ENCODE measurements around the gene MTMR1.

DNA sequence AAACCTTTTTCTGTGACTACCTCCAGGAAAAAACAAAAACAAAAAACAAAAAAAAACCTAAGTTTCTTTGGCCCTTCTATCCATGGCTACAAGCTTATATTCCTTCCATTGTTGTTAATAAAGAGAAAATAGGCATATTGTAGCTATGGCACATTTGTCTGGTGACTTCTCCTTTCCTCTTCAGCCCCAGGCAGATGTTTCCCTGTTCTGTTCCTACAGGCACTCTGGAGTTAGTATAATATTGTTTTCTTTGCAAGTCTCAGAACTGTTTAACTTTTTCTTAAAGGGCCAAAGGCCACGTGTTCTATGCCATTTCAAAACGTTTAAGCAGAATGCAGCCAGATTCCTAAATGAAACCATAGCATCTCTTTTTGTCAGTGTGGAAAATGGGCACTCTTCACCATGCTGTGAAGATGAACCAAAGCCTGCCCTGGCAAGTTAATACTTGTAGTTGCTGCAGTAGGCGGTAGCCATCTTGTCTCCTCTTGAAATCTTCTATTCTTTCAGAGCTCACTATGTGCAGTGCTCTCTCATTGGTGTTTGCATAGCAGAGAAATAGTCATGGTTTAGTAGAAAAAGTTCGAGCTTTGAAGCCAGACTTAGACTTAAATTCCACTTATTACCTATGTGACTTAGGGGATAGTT is 44.8 kb upstream of the MTMR1 start:
- TF ChIP-seq, protein P1, sequence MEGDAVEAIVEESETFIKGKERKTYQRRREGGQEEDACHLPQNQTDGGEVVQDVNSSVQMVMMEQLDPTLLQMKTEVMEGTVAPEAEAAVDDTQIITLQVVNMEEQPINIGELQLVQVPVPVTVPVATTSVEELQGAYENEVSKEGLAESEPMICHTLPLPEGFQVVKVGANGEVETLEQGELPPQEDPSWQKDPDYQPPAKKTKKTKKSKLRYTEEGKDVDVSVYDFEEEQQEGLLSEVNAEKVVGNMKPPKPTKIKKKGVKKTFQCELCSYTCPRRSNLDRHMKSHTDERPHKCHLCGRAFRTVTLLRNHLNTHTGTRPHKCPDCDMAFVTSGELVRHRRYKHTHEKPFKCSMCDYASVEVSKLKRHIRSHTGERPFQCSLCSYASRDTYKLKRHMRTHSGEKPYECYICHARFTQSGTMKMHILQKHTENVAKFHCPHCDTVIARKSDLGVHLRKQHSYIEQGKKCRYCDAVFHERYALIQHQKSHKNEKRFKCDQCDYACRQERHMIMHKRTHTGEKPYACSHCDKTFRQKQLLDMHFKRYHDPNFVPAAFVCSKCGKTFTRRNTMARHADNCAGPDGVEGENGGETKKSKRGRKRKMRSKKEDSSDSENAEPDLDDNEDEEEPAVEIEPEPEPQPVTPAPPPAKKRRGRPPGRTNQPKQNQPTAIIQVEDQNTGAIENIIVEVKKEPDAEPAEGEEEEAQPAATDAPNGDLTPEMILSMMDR (IDR thresholded peaks at IDR 0.05; ENCODE audit: insufficient read depth, low read length, poor library complexity, severe bottlenecking), result no peak
- TF ChIP-seq EZH2phosphoT487 (conservative IDR thresholded peaks at IDR 0.05; ENCODE audit: low read length), result no peak
